GM12872 (cell line): ENCODE measurements around the gene ACSF3.

ENCODE experiments used
- TF ChIP-seq, protein P1 (sequence below): IDR thresholded peaks from 3 replicates; pipeline ENCODE4 v1.5.1; 2011; ENCODE audit warnings: low read depth, mild to moderate bottlenecking, low read length, moderate library complexity; ENCODE audit not compliant: insufficient read depth

ACSF3 gene

GRCh38 chr16:89102481-89103073 lies 8.9 kb downstream of the ACSF3 start:
- TF ChIP-seq, protein P1, sequence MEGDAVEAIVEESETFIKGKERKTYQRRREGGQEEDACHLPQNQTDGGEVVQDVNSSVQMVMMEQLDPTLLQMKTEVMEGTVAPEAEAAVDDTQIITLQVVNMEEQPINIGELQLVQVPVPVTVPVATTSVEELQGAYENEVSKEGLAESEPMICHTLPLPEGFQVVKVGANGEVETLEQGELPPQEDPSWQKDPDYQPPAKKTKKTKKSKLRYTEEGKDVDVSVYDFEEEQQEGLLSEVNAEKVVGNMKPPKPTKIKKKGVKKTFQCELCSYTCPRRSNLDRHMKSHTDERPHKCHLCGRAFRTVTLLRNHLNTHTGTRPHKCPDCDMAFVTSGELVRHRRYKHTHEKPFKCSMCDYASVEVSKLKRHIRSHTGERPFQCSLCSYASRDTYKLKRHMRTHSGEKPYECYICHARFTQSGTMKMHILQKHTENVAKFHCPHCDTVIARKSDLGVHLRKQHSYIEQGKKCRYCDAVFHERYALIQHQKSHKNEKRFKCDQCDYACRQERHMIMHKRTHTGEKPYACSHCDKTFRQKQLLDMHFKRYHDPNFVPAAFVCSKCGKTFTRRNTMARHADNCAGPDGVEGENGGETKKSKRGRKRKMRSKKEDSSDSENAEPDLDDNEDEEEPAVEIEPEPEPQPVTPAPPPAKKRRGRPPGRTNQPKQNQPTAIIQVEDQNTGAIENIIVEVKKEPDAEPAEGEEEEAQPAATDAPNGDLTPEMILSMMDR, result no peak

DNA sequence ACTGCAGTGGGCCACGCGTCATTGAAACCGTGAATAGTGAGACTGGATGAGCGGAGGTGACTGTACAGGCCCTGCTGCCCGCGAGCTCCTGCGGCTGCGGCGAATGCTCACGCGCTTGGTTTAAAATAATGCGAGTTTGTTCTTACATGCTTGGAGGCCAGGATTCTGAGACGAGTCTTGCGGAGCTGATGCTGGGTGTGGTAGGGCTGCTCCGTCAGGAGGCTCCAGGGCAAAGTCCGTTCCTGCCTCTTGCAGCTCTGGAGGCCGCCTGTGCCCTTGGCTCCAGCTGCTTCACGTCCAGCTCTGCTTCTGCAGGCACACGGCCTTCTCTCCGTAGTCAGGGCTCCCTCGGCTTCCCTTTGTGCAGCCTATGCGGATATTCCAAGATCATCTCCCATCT lies 9.5 kb downstream of the ACSF3 start:
- TF ChIP-seq, protein P1, result no peak

DNA sequence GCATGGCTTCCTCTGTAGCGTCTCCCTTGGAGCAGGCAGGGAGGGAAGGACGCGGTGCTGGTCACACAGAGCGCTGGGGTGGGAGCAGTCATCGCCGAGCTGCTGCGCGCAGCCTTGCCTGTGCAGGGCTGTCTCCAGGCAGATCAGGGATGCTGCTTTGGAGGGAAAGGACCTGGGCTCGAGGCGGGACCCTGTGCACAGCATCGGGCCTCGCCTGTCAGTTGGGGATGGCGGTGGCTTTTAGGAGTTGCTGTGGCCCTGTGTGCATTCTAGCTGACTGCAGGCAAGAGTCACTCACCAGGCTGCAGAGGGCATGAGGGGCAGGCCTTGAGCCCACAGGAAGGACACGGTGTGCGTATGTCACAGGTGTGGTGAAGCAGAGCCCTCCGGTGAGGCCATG lies 10.1 kb downstream of the ACSF3 start:
- TF ChIP-seq, protein P1, result no peak

DNA sequence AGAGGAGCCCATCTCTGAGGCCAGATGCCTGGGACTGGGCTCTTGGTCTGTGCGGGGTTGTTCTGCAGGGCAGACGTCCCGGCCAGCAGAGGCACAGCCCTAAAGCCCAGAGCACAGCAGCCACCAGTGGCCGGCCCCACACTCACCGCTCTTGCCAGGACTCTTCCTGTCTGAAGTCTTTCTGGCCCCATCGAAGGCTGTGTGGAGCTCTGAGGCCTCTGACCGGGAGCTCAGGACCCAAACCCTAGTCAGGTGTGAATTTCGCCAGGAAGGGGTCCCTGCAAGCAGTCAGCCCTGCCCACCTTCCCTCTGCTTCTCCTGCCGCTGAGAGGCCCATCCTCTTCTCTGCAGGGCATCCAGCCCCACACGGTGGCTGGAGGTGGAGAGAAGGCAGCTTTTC lies 10.7 kb downstream of the ACSF3 start:
- TF ChIP-seq, protein P1, result no peak

GRCh38 chr16:89104930-89105571 lies 11.4 kb downstream of the ACSF3 start:
- TF ChIP-seq, protein P1, result no peak

DNA sequence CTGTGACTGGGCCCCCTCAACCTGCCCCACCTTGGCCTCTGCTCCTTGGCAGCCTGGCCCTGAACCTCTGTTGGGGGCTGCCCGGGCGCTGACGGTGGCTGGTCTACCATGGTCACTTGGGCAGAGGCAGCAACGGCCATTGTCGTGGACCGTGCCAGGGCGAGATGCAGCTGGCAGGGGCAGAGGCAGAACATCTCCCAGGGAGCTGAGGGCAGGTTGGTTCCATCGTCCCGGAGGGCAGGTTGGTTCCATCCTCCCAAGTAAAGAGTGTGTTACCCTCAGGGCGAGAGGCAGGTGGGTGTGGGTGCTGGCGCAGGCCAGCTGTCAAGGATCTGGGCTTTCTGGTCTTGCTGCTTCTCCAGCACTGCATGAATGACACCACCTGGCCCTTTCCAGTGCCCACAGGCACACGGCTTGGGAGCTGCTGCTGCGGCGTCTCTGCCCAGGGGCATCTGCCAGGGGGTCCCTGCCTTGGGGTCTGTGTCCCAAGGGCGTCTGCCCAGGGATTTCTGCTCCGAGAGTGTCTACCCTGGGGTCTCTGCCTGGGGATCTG lies 12.0 kb downstream of the ACSF3 start:
- TF ChIP-seq, protein P1, result no peak

GRCh38 chr16:89106533-89107202 lies 13.0 kb downstream of the ACSF3 start:
- TF ChIP-seq, protein P1, result no peak
